Measurements from ENCODE around the gene CD52. TPM values are rescaled to one million over a fixed set of nuclear protein-coding genes. Genes with fewer than 3 reads are reported as not detected.

Gene CD52
- total RNA-seq (2014; rRNA removed; shearing (Covaris generic)): not detected in 2 replicates

- Histone ChIP-seq H3K36me3 (no peaks in the 10 kb centered on the region), H3K4me1 (no peaks in the 10 kb centered on the region), H3K9me3 (replicated peaks) (no peaks in the 10 kb centered on the region), H3K4me3 (no peak within 1 kb of the TSS), H3K27me3 (peaks cover 35% of the 10 kb centered on the region), H3K27ac (no peak within 1 kb of the TSS)
- DNase-seq: no peak
Observed at GRCh38 chr1:26317612-26318337, at the start of gene CD52. CD52 (plus strand) TSS chr1:26317958; CDS start chr1:26318018, 60 bp downstream.

GRCh38 chr1:26268290-26269197 is 49.2 kb upstream of the CD52 start:
- peaks cover 5% of the 10 kb centered on the region; the same call in 1 of the 2 replicates for H3K9me3 ChIP-seq (replicated peaks)
- no peak for DNase-seq
- no peak overlapping the region for H3K27ac ChIP-seq
- no peak overlapping the region for H3K4me3 ChIP-seq
- peaks cover 62% of the 10 kb centered on the region for H3K36me3 ChIP-seq
- H3K4me1 ChIP-seq: no peaks in the 10 kb centered on the region
- no peaks in the 10 kb centered on the region for H3K27me3 ChIP-seq

GRCh38 chr1:26269198-26269550 is 48.6 kb upstream of the CD52 start:
- Histone ChIP-seq H3K27ac (no peak overlapping the region), H3K36me3 (peaks cover 58% of the 10 kb centered on the region), H3K9me3 (replicated peaks) (peaks cover 5% of the 10 kb centered on the region; the same call in 1 of the 2 replicates), H3K4me3 (no peak overlapping the region), H3K27me3 (no peaks in the 10 kb centered on the region), H3K4me1 (no peaks in the 10 kb centered on the region)
- DNase-seq: no peak

GRCh38 chr1:26274801-26275425 is 42.8 kb upstream of the CD52 start:
- H3K36me3 ChIP-seq: peaks cover 45% of the 10 kb centered on the region
- H3K4me3 ChIP-seq: no peak overlapping the region
- no peak for DNase-seq
- no peaks in the 10 kb centered on the region for H3K27me3 ChIP-seq
- H3K9me3 ChIP-seq (replicated peaks): no peaks in the 10 kb centered on the region
- H3K27ac ChIP-seq: peak overlapping the region; percentile 67; the same call in 1 of the 2 replicates
- H3K4me1 ChIP-seq: peaks cover 42% of the 10 kb centered on the region

- Histone ChIP-seq H3K27ac (peak overlapping the region; percentile 67), H3K4me3 (no peak overlapping the region)
Observed at GRCh38 chr1:26275580-26276431, 42.0 kb upstream of the CD52 start.

GRCh38 chr1:26276432-26276838 is 41.3 kb upstream of the CD52 start:
- Histone ChIP-seq H3K36me3 (peaks cover 31% of the 10 kb centered on the region), H3K27ac (peak overlapping the region; percentile 67), H3K4me1 (peaks cover 46% of the 10 kb centered on the region), H3K4me3 (no peak overlapping the region), H3K27me3 (no peaks in the 10 kb centered on the region), H3K9me3 (replicated peaks) (no peaks in the 10 kb centered on the region)
- DNase-seq: peak in 1 of 2 experiments; percentile 42

More at GRCh38 chr1:26275580-26276431, 42.0 kb upstream of the CD52 start:
- Histone ChIP-seq H3K4me1 (peaks cover 42% of the 10 kb centered on the region), H3K9me3 (replicated peaks) (no peaks in the 10 kb centered on the region), H3K36me3 (peaks cover 36% of the 10 kb centered on the region), H3K27me3 (no peaks in the 10 kb centered on the region)
- DNase-seq: peak; percentile 81 to 94

- no peaks in the 10 kb centered on the region for H3K9me3 ChIP-seq (replicated peaks)
- H3K4me3 ChIP-seq: no peak overlapping the region
- peaks cover 49% of the 10 kb centered on the region for H3K4me1 ChIP-seq
- peaks cover 24% of the 10 kb centered on the region for H3K36me3 ChIP-seq
- no peak for DNase-seq
- no peak overlapping the region; the same call in 1 of the 2 replicates for H3K27ac ChIP-seq
- no peaks in the 10 kb centered on the region for H3K27me3 ChIP-seq
Observed at GRCh38 chr1:26277261-26277661, 40.5 kb upstream of the CD52 start.

GRCh38 chr1:26277719-26278118 is 40.0 kb upstream of the CD52 start:
- peak in 1 of 2 experiments; percentile 40 for DNase-seq
- Histone ChIP-seq H3K27ac (no peak overlapping the region), H3K4me1 (peaks cover 49% of the 10 kb centered on the region), H3K9me3 (replicated peaks) (no peaks in the 10 kb centered on the region), H3K27me3 (no peaks in the 10 kb centered on the region), H3K4me3 (no peak overlapping the region), H3K36me3 (peaks cover 24% of the 10 kb centered on the region)

GRCh38 chr1:26278303-26278702 is 39.5 kb upstream of the CD52 start:
- no peak for DNase-seq
- Histone ChIP-seq H3K27me3 (no peaks in the 10 kb centered on the region), H3K9me3 (replicated peaks) (no peaks in the 10 kb centered on the region), H3K4me1 (peaks cover 49% of the 10 kb centered on the region), H3K36me3 (peaks cover 18% of the 10 kb centered on the region), H3K4me3 (no peak overlapping the region), H3K27ac (no peak overlapping the region)

- H3K4me1 ChIP-seq: peaks cover 49% of the 10 kb centered on the region
- peak overlapping the region; percentile 74 for H3K27ac ChIP-seq
- no peaks in the 10 kb centered on the region for H3K9me3 ChIP-seq (replicated peaks)
- H3K27me3 ChIP-seq: no peaks in the 10 kb centered on the region
- peaks cover 17% of the 10 kb centered on the region for H3K36me3 ChIP-seq
- peak in 1 of 2 experiments; percentile 35 for DNase-seq
- peak overlapping the region; percentile 68 for H3K4me3 ChIP-seq
Observed at GRCh38 chr1:26278724-26279455, 38.9 kb upstream of the CD52 start.

GRCh38 chr1:26279456-26280332 is 38.1 kb upstream of the CD52 start, which contains the start of gene SH3BGRL3:
SH3BGRL3 (plus strand) TSS chr1:26280086; CDS start chr1:26280156, 70 bp downstream.
- Histone ChIP-seq H3K27me3 (no peaks in the 10 kb centered on the region), H3K9me3 (replicated peaks) (no peaks in the 10 kb centered on the region), H3K27ac (peak within 1 kb of the TSS; percentile 74), H3K4me3 (peak within 1 kb of the TSS; percentile 68), H3K4me1 (peaks cover 54% of the 10 kb centered on the region), H3K36me3 (peaks cover 16% of the 10 kb centered on the region)
- DNase-seq: peak; percentile 87 to 88

- Histone ChIP-seq H3K27ac (peak overlapping the region; percentile 74), H3K9me3 (replicated peaks) (no peaks in the 10 kb centered on the region), H3K4me3 (peak overlapping the region; percentile 68), H3K36me3 (peaks cover 12% of the 10 kb centered on the region), H3K27me3 (no peaks in the 10 kb centered on the region), H3K4me1 (peaks cover 55% of the 10 kb centered on the region)
- peak; percentile 53 to 57 for DNase-seq
Observed at GRCh38 chr1:26280333-26281042, 37.3 kb upstream of the CD52 start.
